Osteocyte (in vitro differentiated cells): ENCODE data around the gene HOXA10. TPM values are rescaled to one million over a fixed set of nuclear protein-coding genes. Genes with fewer than 3 reads are reported as not detected.
A peak's percentile ranks its signal among the peaks of the same experiment; 100 is the strongest.

Experiments used
- DNase-seq: peaks from one replicate; pipeline ENCODE4 v3.0.0; 2021; ENCODE audit warnings: mixed read lengths; ENCODE audit not compliant: unreplicated experiment; ENCODE audit errors: extremely low spot score
- H3K27ac Mint-ChIP-seq: one replicate; pipeline ENCODE4 v1.8.0; 2021; ENCODE audit warnings: mild to moderate bottlenecking, mixed read lengths; ENCODE audit not compliant: unreplicated experiment
- H3K27me3 Mint-ChIP-seq: one replicate; pipeline ENCODE4 v1.8.0; 2021; ENCODE audit warnings: mixed read lengths; ENCODE audit not compliant: unreplicated experiment
- H3K36me3 Mint-ChIP-seq: one replicate; pipeline ENCODE4 v1.8.0; 2021; ENCODE audit warnings: mixed read lengths; ENCODE audit not compliant: unreplicated experiment
- H3K4me1 Mint-ChIP-seq: one replicate; pipeline ENCODE4 v1.8.0; 2021; ENCODE audit warnings: mixed read lengths; ENCODE audit not compliant: unreplicated experiment
- H3K4me3 Mint-ChIP-seq: one replicate; pipeline ENCODE4 v1.8.0; 2021; ENCODE audit warnings: mild to moderate bottlenecking, moderate library complexity, mixed read lengths; ENCODE audit not compliant: unreplicated experiment
- H3K9me3 Mint-ChIP-seq: one replicate; pipeline ENCODE4 v1.8.0; 2021; ENCODE audit warnings: mixed read lengths; ENCODE audit not compliant: unreplicated experiment
- total RNA-seq: library from RNA; stranded (reverse); gene quantifications from 2 replicates; pipeline ENCODE4 v1.2.1, GENCODE V29; 2021
- TF ChIP-seq, protein P1 (sequence below): fragments of 200-600 bp; sonication (generic); IDR thresholded peaks from 2 replicates; pipeline ENCODE4 v1.5.0; 2021; ENCODE audit warnings: antibody characterized with exemption, mild to moderate bottlenecking, moderate library complexity

Gene HOXA10
- total RNA-seq, 1 donor from 2014 or later, result not detected

DNA sequence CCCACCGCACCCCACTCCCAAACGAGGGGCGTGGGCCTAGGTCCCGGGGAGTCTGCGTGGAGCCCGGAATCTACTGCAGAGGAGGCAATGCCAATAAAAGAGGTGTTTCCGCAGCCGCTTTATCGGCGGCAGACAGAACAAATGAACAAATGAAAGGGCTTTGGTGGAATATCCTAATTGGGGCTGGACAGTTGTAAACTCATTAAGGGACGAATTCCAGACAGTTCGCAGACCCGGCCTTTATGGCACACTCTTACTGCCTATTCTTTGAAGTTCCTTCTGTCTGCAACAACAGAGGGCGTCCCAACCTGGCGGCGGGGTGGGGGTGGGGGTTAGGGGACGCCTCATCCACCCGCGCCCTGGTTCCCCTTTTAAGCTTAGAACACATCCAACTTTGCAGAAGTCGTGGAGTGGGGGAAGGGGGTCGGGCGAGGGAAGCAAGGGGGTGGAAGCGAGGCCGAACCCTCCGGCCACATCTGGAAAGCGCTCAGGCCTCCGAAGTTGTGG, 12.9 kb downstream of the HOXA10 start:
- H3K4me3 Mint-ChIP-seq, result peak overlapping the region; percentile 66
- no peaks in the 10 kb centered on the region for H3K36me3 Mint-ChIP-seq
- H3K27me3 Mint-ChIP-seq, result peaks cover 83% of the 10 kb centered on the region
- peaks cover 7% of the 10 kb centered on the region for H3K9me3 Mint-ChIP-seq
- peaks cover 8% of the 10 kb centered on the region for H3K4me1 Mint-ChIP-seq
- no peak for DNase-seq
- H3K27ac Mint-ChIP-seq, result no peak overlapping the region
- TF ChIP-seq, protein P1, sequence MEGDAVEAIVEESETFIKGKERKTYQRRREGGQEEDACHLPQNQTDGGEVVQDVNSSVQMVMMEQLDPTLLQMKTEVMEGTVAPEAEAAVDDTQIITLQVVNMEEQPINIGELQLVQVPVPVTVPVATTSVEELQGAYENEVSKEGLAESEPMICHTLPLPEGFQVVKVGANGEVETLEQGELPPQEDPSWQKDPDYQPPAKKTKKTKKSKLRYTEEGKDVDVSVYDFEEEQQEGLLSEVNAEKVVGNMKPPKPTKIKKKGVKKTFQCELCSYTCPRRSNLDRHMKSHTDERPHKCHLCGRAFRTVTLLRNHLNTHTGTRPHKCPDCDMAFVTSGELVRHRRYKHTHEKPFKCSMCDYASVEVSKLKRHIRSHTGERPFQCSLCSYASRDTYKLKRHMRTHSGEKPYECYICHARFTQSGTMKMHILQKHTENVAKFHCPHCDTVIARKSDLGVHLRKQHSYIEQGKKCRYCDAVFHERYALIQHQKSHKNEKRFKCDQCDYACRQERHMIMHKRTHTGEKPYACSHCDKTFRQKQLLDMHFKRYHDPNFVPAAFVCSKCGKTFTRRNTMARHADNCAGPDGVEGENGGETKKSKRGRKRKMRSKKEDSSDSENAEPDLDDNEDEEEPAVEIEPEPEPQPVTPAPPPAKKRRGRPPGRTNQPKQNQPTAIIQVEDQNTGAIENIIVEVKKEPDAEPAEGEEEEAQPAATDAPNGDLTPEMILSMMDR, result no peak

- DNase-seq, result peak; percentile 93
- Mint-ChIP-seq H3K27ac (no peak overlapping the region), H3K4me3 (peak overlapping the region; percentile 66), H3K27me3 (peaks cover 84% of the 10 kb centered on the region), H3K9me3 (peaks cover 7% of the 10 kb centered on the region), H3K36me3 (no peaks in the 10 kb centered on the region), H3K4me1 (peaks cover 7% of the 10 kb centered on the region)
- TF ChIP-seq, protein P1, result peak; percentile 99
Observed at GRCh38 chr7:27160546-27161213, 13.4 kb downstream of the HOXA10 start.

GRCh38 chr7:27160145-27160545, 14.0 kb downstream of the HOXA10 start:
- H3K4me3 Mint-ChIP-seq, result no peak overlapping the region
- H3K4me1 Mint-ChIP-seq, result peaks cover 7% of the 10 kb centered on the region
- H3K9me3 Mint-ChIP-seq, result peaks cover 7% of the 10 kb centered on the region
- DNase-seq, result no peak
- H3K27me3 Mint-ChIP-seq, result peaks cover 85% of the 10 kb centered on the region
- TF ChIP-seq, protein P1, result no peak
- no peaks in the 10 kb centered on the region for H3K36me3 Mint-ChIP-seq
- no peak overlapping the region for H3K27ac Mint-ChIP-seq

GRCh38 chr7:27159266-27160144, 14.6 kb downstream of the HOXA10 start:
- Mint-ChIP-seq H3K27me3 (peaks cover 87% of the 10 kb centered on the region), H3K4me3 (no peak overlapping the region), H3K9me3 (peaks cover 7% of the 10 kb centered on the region), H3K27ac (no peak overlapping the region), H3K36me3 (peaks cover 1% of the 10 kb centered on the region), H3K4me1 (peaks cover 12% of the 10 kb centered on the region)
- TF ChIP-seq, protein P1, result no peak
- no peak for DNase-seq
